GM18517 (cell line): Measurements from ENCODE around the gene CARD9.

ENCODE experiments used
- ATAC-seq: cut with Tn5 transposase; IDR thresholded peaks from one replicate; pipeline ENCODE4 v1.9.1; 2021; ENCODE audit warnings: mild to moderate bottlenecking, moderate library complexity; ENCODE audit not compliant: unreplicated experiment

The CARD9 gene

GRCh38 chr9:136351252-136351800 lies 22.1 kb downstream of the CARD9 start:
- ATAC-seq: no peak

GRCh38 chr9:136349546-136349945 lies 23.9 kb downstream of the CARD9 start:
- no peak for ATAC-seq

- ATAC-seq: no peak
Observed at GRCh38 chr9:136348691-136349090, 24.8 kb downstream of the CARD9 start.

GRCh38 chr9:136347472-136348256 lies 25.8 kb downstream of the CARD9 start:
- no peak for ATAC-seq

GRCh38 chr9:136346927-136347465 lies 26.5 kb downstream of the CARD9 start:
- no peak for ATAC-seq

GRCh38 chr9:136346157-136346481 lies 27.4 kb downstream of the CARD9 start:
- ATAC-seq: no peak

GRCh38 chr9:136345281-136346156 lies 27.9 kb downstream of the CARD9 start:
- no peak for ATAC-seq

GRCh38 chr9:136344544-136345280 lies 28.8 kb downstream of the CARD9 start:
- no peak for ATAC-seq

GRCh38 chr9:136343884-136344269 lies 29.6 kb downstream of the CARD9 start:
- no peak for ATAC-seq

- no peak for ATAC-seq
Observed at GRCh38 chr9:136343121-136343883, 30.2 kb downstream of the CARD9 start.

- ATAC-seq: no peak
Observed at GRCh38 chr9:136342181-136343120, 31.0 kb downstream of the CARD9 start.

GRCh38 chr9:136341769-136342168 lies 31.7 kb downstream of the CARD9 start:
- ATAC-seq: no peak

- no peak for ATAC-seq
Observed at GRCh38 chr9:136341042-136341655, 32.3 kb downstream of the CARD9 start.

- no peak for ATAC-seq
Observed at GRCh38 chr9:136340356-136341041, 33.0 kb downstream of the CARD9 start.

GRCh38 chr9:136339958-136340310 lies 33.5 kb downstream of the CARD9 start:
- no peak for ATAC-seq

GRCh38 chr9:136339173-136339957 lies 34.1 kb downstream of the CARD9 start:
- no peak for ATAC-seq

- no peak for ATAC-seq
Observed at GRCh38 chr9:136338511-136338910, 35.0 kb downstream of the CARD9 start.
